Coronary artery (tissue), 2 donors: ENCODE measurements around the gene MST1R.
"Not testable (repeated sequence)": the region's sequence is repeated elsewhere in the genome, so short reads cannot be mapped to it uniquely, and the experiment has no call there.

Source experiments
- DNase-seq: peaks from one replicate; pipeline ENCODE4 v3.0.0-alpha.2; 2017; ENCODE audit warnings: low spot score
- H3K27ac ChIP-seq, 2 donors: fragments of 200-600 bp; sonication (generic); one replicate each; pipeline ENCODE4 v1.5.1; 2016 to 2019
- H3K4me3 ChIP-seq: fragments of 200-600 bp; sonication (generic); 2 replicates; pipeline ENCODE4 v1.5.1; 2016; ENCODE audit warnings: mild to moderate bottlenecking, moderate library complexity
- TF ChIP-seq, protein P1 (sequence below): fragments of 200-600 bp; sonication (generic); IDR thresholded peaks from one replicate; pipeline ENCODE4 v1.5.1; 2019; ENCODE audit warnings: antibody characterized with exemption

The MST1R gene

DNA sequence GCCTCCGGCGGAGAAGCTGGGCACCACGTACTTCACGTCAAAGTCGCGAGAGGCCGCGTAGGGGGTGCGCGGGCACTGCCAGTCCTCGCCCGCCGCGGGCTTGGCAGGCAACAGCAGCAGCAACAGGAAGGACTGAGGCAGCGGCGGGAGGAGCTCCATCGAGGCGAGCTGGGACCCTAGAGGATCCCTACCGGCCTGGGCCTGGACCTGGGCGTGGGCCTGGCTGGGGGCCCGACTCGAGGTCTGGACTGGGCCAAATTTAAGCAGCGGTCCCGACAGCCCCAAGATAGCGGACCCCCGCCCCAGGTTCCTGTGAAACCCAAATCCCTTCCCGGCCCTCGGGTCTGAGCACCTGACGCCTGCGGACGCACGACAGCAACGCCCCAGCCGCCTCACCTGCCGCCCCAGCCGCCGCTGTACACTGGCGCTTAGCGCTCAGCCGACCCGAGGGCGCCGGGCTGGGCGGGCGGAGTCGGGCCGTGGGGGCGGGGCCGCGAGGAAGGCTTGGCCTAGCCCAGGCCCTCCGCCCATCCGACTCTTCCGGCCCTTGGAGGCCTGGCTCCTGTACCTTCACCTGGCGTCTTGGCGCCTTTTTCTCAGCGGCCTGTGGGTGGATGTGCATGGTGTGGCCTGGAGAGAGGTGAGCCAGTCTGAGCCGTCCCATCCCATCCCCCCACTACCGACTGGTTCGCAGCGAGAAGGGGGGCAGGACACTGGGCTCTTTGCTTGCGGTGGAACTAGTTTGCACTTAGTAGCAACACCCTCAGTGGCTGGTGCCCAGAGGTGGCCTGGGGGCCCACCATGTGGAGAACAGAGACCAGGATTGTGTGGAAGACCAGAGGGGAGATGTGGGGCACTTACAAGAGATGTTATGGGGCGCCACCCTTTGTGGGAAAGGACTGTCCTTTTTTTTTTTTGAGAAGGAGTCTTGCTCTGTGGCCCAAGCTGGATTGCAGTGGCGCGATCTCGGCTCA lies at the start of gene MST1R:
MST1R (minus strand) TSS at position 423 of the 974 bp plus-strand sequence; CDS start at position 159, 264 bp downstream.
- no peak for DNase-seq
- TF ChIP-seq, protein P1, sequence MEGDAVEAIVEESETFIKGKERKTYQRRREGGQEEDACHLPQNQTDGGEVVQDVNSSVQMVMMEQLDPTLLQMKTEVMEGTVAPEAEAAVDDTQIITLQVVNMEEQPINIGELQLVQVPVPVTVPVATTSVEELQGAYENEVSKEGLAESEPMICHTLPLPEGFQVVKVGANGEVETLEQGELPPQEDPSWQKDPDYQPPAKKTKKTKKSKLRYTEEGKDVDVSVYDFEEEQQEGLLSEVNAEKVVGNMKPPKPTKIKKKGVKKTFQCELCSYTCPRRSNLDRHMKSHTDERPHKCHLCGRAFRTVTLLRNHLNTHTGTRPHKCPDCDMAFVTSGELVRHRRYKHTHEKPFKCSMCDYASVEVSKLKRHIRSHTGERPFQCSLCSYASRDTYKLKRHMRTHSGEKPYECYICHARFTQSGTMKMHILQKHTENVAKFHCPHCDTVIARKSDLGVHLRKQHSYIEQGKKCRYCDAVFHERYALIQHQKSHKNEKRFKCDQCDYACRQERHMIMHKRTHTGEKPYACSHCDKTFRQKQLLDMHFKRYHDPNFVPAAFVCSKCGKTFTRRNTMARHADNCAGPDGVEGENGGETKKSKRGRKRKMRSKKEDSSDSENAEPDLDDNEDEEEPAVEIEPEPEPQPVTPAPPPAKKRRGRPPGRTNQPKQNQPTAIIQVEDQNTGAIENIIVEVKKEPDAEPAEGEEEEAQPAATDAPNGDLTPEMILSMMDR, result no peak
- Histone ChIP-seq H3K4me3 (peak within 1 kb of the TSS; percentile 66), H3K27ac (no peak within 1 kb of the TSS)

DNA sequence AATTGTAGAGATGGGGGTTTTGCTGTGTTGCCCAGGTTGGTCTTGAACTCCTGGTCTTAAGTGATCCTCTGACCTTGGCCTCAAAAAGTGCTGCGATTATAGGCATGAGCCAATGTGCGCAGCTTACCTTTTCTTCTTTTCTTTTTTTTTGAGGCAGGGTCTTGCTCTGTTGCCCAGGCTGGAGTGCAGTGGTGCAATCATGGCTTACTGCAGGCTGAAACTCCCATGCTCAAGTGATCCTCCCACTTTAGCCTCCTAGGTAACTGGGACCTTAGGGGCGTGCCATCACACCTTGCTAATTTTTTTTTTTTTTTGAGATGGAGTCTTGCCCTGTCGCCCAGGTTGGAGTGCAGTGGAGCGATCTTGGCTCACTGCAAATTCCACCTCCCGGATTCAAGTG lies 49.3 kb upstream of the MST1R start:
- TF ChIP-seq, protein P1, result no peak
- Histone ChIP-seq H3K4me3 (no peak overlapping the region), H3K27ac (no peak overlapping the region)
- no peak for DNase-seq

DNA sequence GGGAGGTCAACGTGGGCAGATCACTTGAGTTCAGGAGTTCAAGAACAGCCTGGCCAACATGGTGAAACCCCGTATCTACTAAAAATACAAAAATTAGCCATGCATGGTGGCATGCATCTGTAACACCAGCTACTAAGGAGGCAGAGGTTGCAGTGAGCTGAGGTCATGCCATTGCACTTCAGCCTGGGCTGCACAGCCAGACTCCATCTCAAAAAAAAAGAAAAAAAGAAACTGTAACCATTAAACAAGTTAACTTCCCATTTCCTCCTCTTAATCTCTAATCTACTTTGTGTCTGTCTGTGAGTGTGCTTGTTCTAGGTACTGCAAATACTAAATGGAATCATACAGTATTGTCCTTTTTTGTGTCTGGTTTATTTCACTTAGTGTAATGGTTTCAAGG lies 39.0 kb upstream of the MST1R start:
- DNase-seq, result no peak
- no peak overlapping the region for H3K4me3 ChIP-seq
- TF ChIP-seq, protein P1, result no peak
- no peak overlapping the region for H3K27ac ChIP-seq

DNA sequence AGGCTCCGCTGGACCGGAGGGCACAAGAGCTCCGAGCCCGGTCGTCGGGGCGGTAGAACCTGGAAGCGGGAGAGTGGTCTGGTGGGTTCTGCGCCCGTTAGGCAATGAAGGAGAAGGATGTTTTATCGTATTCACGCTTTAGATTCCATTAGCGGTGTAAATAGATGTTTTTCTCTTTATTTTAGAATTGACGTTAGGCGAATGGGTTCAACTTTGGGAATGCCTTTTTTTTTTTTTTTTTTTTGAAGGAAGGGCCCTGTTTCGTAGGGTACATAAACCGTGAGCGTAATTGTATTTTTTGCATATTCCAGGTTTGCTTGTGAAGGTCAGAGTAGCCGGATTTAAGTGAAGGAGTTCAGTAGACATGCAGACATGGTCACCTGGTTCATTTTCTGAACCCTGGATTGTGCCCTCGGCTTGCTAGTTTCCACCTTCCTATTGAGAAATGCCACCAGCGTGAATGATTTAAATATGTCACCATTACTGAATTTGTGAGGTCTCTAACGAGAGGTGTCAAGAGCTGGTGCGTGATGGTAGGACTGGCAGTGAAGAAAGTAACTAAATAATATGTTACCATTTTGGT lies 37.1 kb upstream of the MST1R start:
- H3K4me3 ChIP-seq, result peak overlapping the region; percentile 72
- TF ChIP-seq, protein P1, result no peak
- no peak for DNase-seq
- H3K27ac ChIP-seq, result peak overlapping the region; percentile 90 to 93

DNA sequence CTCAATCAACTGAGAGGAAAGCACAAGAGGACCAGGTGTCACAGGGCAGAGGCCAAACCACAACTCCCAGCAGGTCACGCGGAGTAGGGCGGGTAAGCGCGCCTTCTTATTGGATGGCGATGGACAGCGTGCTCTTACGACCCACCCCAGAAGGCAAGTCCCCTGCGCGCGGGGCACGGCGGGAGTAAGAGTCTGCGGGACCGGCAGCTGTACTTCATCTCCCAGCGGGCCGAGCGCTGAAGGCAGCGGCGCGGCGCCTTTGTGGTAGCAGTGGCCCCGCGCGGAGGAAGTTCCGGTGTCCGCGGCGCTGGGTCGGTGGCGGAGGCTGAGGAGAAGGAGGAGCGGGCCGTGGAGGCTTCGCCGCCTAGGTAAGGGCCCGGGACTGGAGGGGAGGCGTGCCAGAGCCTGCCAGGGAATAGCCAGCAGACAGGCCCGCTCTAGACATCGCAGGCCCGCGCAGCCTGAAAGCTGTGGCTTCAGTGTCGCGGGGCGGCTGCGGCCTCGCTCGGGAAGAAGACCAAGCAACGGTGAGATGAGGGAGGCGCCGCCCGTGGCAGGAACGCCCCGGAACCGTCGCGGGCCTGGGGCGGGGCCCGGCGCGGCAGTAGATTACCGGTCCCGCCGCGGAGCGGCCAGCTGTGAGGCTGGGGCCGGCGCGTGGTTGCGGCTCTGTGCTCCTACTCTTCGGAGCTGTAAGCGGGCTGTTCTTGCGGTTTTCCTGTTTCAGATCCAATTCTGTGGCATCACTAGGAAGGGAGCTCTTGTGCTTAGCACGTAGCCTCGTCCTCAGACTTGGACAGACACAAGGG lies 36.4 kb upstream of the MST1R start, which contains the start of gene RBM6:
RBM6 (plus strand) TSS at position 293 of the 809 bp plus-strand sequence. CDS start 22,492 bp downstream, outside the sequence.
- Histone ChIP-seq H3K4me3 (peak within 1 kb of the TSS; percentile 72), H3K27ac (peak within 1 kb of the TSS; percentile 90 to 93)
- DNase-seq, result peak; percentile 98
- TF ChIP-seq, protein P1, result no peak

DNA sequence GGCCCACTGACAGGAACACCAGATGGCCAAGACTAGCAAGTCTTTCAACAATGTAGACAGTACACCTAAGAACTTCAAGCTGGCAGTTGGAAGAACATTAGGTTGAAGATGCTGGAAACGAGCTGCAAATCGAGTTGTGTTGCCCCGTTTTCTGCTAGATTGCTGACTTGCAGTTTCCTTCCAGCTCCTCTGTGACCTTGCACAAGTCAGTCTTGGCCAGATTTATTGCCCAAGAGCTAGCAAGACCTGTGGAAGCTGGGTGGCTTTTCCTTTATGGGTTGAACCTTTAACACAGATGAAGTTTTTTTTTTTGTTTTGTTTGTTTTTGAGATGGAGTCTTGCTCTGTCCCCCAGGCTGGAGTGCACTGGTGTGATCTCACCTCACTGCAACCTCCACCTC lies 33.4 kb upstream of the MST1R start:
- Histone ChIP-seq H3K27ac (no peak overlapping the region), H3K4me3 (no peak overlapping the region)
- no peak for DNase-seq
- TF ChIP-seq, protein P1, result no peak

DNA sequence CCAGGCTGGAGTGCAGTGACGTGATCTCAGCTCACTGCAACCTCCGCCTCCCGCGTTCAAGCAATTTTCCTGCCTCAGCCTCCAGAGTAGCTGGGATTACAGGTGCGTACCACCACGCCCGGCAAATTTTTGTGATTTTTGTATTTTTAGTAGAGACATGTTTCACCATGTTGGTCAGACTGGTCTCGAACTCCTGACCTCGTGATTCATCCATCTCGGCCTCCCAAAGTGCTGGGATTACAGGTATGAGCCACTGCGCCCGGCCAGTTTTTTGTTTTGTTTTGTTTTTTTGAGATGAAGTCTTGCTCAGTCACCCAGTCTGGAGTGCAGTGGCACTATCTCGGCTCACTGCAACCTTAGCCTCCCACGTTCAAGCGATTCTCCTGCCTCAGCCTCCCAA lies 28.6 kb upstream of the MST1R start:
- not testable (repeated sequence) for H3K27ac ChIP-seq, DNase-seq, H3K4me3 ChIP-seq
